NCI-H1105 (cell line): ENCODE measurements around the gene MOK.

Experiments used
- DNase-seq: peaks from one replicate; lab custom pipeline; 2025; lab: John Stamatoyannopoulos, UW

MOK gene

GRCh38 chr14:102283631-102284129, 21.3 kb downstream of the MOK start:
- DNase-seq: no peak

- DNase-seq: no peak
Observed at GRCh38 chr14:102282751-102283465, 22.1 kb downstream of the MOK start.

DNA sequence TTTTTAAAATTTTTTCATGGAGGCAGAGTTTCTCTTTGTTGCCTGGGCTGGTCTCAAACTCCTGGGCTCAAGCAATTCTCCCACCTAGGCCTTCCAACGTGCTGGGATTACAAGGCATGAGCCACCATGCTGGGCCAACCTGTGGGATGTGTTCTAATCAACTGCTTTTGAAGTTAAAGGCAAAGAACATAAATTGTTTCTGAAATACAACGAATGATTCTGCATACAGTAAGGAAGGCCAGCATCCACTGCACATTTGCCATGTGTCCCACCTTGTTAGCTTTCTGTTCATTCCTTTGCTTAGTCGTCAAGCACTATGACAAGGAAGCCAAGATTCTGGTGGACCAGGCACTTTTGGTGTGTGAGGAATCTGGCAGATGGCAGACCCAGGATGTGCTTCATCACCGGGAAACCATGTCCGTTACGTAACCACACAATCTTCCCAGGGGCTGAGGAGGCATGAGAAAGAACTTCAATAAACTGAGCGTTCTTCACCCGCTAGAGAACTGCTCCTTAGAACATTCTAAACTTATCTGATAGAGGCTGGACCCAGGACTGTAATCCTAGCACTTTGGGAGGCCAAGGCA, 24.5 kb downstream of the MOK start:
- DNase-seq: no peak

DNA sequence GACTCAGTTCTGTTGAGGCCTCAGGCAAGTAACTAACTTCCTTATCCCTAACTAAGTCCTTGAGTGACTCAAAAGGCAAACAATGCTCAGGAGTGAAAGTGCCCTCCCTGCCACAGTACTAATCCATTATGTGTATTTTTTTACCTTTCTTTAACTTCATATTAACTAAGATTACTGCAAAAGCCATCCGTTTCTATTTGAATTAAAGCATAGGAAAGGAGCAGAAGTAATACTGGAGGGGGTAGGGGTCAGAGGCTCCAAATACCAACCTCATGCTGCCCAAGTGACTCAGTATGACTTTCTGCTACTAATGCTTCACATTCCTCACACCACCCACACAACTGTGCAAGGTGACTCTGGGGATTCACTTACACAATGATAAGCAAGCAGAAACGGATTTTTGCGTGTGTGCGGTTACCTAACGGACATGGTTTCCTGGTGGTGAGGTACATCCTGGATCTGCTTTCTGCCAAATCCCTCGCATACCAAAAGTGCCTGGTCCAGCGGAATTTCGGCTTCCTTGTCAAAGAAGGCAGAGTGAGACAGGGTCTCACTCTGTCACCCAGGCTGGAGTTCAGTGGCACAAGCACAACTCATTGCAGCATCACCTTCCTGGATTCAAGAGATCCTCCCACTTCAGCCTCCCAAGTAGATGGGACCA, 25.1 kb downstream of the MOK start:
- DNase-seq: no peak

DNA sequence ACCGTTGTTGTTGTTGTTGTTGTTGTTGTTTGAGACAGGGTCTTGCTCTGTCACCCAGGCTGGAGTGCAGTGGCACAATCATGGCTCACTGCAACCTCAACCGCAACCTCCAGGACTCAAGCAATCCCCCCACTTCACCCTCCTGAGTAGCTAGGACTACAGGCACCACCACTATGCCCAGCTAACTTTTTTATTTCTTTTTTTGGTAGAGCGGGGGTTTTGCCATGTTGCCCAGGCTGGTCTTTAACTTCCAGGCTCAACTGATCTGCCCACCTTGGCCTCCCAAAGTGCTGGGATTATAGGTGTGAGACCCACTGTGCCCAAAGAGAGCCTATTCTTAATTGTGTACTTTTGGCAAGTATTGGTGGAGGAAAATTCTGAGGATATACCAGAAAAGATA, 25.7 kb downstream of the MOK start:
- DNase-seq: no peak

DNA sequence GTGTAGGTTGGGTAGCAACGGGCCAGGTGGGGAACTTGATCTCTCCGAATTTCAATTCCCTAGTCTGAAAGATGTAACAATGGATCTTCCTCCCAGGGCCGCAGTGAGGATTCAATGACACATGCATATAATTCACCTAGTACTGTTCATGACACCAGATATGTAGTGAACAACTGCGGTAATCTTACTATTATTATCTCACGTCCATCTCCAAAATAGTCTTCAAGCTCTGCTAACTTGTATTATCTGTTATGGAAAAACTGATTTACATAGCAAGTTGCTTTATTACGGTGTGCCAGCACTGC, 26.4 kb downstream of the MOK start:
- DNase-seq: no peak

- DNase-seq: no peak
Observed at GRCh38 chr14:102277874-102278630, 26.9 kb downstream of the MOK start.

DNA sequence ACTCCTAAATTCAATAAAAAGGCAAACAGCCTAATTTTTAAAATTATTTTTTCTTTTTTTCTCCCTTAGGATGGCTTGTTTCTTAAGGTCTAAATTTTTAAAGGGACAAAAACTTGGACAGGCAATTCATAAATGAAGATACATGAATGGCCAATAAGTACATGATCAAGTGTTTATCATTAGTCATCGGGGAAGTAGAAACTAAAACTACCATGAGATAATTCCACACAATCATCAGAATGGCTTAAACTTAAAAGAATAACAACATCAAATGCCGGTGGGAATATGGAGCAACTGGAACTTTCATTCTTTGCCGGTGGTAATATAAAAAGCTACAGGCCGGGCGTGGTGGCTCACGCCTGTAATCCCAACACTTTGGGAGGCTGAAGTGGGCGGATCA, 29.1 kb downstream of the MOK start:
- DNase-seq: no peak

DNA sequence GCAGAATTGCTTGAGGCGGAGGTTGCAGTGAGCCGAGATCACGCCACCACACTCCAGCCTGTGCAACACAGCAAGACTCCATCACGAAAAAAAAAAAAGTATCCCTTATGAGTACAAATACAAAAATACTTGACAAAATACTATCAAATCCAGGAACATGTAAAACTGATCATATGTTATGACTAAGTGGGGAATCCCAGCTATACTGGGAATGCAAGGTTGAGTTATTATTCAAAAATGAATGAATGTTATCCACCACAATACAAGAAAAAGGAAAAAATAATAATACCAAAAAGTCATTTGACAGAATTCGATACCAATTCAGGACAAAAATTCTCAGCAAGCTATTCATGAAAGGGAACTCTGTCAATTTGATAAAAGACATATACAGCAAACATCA, 32.6 kb downstream of the MOK start:
- no peak for DNase-seq

- no peak for DNase-seq
Observed at GRCh38 chr14:102264775-102265174, 40.2 kb downstream of the MOK start.

- DNase-seq: no peak
Observed at GRCh38 chr14:102264355-102264754, 40.6 kb downstream of the MOK start.

DNA sequence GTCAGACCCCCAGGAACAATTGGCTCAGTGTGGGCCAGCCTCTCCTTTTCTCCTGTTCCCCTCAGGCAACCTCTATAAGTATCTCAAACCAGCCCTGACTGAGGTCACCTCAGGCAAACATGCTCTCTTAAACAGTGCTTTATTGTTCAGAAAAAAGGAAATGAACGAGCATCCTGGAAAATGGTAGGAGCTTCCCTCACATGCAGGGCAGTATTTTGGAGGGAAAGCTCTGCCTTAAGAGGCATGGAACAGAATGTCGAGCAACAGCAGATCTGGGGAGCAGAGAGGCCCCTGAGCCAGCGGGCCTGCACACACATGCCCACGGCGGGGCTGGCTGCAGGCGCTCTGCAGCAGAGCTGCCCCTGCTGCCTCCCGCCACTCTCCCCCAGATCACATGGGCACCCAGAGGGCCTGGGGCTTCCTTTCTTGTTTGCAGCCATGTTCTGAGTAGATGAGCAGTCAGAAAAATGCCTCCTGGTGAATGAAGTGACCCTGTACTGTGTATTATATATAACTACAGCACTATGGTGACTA, 42.0 kb downstream of the MOK start:
- DNase-seq: peak; percentile 66

DNA sequence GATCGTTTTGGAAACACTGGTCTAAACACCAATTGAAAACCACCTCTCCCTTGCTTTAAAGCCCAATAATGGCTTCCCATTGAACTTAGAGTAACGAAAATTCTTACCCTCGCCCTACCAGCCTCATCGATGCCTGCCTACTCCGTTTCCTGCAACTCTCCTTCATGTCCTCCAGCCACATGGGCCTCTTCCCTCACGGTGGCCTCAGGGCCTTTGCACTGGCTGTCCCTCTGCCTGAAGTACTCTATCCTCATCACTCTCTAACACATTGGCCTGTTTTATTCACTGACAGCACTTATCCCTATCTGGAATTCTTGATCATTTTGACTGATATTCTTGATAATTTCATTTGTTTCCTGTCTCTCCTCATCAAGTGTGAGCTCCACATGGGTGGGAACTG, 46.8 kb downstream of the MOK start:
- no peak for DNase-seq

DNA sequence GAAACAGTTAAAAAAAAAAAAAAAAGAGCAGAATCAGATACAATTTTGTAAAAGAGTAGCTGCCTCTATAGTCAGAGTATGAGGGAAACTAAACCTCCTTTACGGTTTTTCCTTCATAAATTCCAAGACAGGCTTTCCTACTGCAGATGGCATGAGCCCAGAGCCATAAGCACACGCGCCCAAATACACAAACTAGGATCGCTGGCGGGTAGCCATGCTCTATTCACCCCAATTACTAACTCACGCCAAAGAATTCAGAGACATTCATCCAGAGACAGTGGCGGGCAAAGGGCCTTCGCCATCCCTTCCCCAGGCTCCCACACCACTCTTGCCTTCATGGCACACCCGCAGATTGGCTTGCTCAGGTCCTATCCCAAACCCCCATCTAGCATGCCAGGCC, 48.2 kb downstream of the MOK start:
- DNase-seq: no peak

- no peak for DNase-seq
Observed at GRCh38 chr14:102255401-102256190, 49.4 kb downstream of the MOK start.

DNA sequence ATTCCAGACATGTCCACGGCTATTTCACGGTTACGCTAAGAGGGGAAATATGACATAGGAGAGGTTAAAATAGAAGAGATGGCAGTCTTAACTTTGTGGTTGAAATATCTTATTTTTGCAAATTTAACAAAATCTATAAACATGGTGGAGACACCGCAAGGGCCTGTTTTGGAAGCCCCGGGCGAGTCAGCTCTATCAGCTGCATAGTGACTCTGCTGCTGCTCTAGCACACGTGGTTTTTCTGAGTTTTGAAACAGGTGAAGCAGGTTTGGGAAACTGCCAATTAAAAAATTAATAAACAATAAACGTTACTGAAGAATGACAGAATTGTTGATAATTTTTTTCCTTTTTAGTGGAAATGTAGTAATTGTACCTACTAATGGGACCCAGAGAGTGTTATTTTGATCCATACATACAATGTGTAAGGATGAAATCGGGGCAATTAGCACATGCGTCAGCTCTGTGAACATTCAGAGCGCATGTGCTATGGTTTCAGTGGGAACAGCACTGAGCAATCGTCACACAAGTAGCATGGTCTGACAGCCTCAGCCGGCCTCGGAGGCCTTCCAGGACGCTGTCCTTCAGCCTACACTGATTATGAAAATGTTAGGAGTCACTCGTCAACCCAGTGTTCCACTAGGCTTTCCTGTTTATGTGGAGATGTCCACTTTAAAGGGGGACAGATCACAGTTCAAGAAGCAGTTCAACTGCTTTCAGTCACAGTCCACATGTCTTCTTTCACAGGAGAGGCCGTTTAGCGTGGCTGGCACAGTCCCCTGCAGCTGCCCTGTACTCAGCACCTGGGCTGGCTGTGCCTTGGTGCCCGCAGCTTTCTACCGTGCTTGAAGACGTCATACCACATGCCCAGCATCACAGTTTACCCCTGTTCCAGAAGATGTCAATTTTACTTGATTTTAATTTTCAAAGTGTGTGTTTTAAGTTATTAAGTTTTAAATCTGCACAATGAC, 51.8 kb downstream of the MOK start:
- DNase-seq: no peak

- no peak for DNase-seq
Observed at GRCh38 chr14:102251161-102251560, 53.8 kb downstream of the MOK start.

DNA sequence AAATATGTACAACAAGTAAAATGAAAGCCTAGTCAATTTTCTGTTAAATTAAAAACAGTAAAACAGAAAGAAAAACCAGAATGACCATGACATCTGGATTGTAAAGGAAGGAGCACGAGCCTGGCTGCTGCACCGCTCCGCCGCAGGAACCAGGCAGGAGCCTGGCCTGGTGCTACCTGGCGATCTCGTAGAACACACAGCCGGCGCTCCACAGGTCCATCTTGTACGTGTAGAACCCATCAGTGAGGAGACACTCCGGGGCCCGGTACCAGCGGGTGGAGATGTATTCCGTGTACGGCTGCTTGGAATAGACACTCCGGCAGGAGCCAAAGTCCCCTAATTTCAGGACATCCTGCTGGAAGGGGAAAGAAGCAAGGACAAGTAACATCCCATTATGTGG, 54.3 kb downstream of the MOK start:
- DNase-seq: no peak

GRCh38 chr14:102249981-102250380, 55.0 kb downstream of the MOK start:
- no peak for DNase-seq

- DNase-seq: no peak
Observed at GRCh38 chr14:102249041-102249440, 55.9 kb downstream of the MOK start.

GRCh38 chr14:102248121-102248520, 56.8 kb downstream of the MOK start:
- no peak for DNase-seq
